Esophagus mucosa (tissue), 1 donor: ENCODE measurements around the gene TSHR. TPM values are rescaled to one million over a fixed set of nuclear protein-coding genes. Genes with fewer than 3 reads are reported as not detected.
"Not testable (repeated sequence)": the region's sequence is repeated elsewhere in the genome, so short reads cannot be mapped to it uniquely, and the experiment has no call there.

Experiments
- ATAC-seq: fragments of 200-7000 bp; cut with Tn5 transposase; one replicate; pipeline ENCODE4 v1.9.1; 2020
- total RNA-seq: library from RNA; stranded (reverse); gene quantifications from one replicate; pipeline ENCODE4 v1.2.4, GENCODE V29; 2023
- donor health status: DM: yes; HTN: yes; CAD: no.

Gene TSHR
- total RNA-seq: not detected

GRCh38 chr14:80955416-80955941 lies at the start of gene TSHR:
Gene TSHR, plus strand, starts transcription at chr14:80955621. Its CDS starts 60 bp downstream, at chr14:80955681.
- ATAC-seq: peak; percentile 27

- ATAC-seq: no peak
These were observed 49.1 kb upstream of the TSHR start for GRCh38 chr14:80906336-80906735.

- no peak for ATAC-seq
These were observed 48.5 kb upstream of the TSHR start for GRCh38 chr14:80906946-80907345.

GRCh38 chr14:80912013-80912412 lies 43.4 kb upstream of the TSHR start:
- not testable (repeated sequence) for ATAC-seq

GRCh38 chr14:80919622-80920021 lies 35.8 kb upstream of the TSHR start:
- ATAC-seq: no peak

- no peak for ATAC-seq
These were observed 32.1 kb upstream of the TSHR start for GRCh38 chr14:80923368-80923767.

GRCh38 chr14:80924365-80925103 lies 30.9 kb upstream of the TSHR start:
- ATAC-seq: peak; percentile 61

- no peak for ATAC-seq
These were observed 28.9 kb upstream of the TSHR start for GRCh38 chr14:80926397-80927082.

GRCh38 chr14:80927083-80927989 lies 28.1 kb upstream of the TSHR start:
- no peak for ATAC-seq

- ATAC-seq: no peak
These were observed 25.3 kb upstream of the TSHR start for GRCh38 chr14:80930095-80930494.

GRCh38 chr14:80930836-80931389 lies 24.5 kb upstream of the TSHR start:
- ATAC-seq: peak; percentile 75

- no peak for ATAC-seq
These were observed 22.1 kb upstream of the TSHR start for GRCh38 chr14:80933282-80933681.

GRCh38 chr14:80933686-80934085 lies 21.7 kb upstream of the TSHR start:
- ATAC-seq: no peak

- no peak for ATAC-seq
These were observed 15.3 kb upstream of the TSHR start for GRCh38 chr14:80940146-80940545.

GRCh38 chr14:80941241-80942185 lies 13.9 kb upstream of the TSHR start, which contains the start of gene CEP128:
Gene CEP128, minus strand, starts transcription at chr14:80941738.
- peak; percentile 98 for ATAC-seq

GRCh38 chr14:80942191-80942600 lies 13.2 kb upstream of the TSHR start:
- ATAC-seq: peak; percentile 29

GRCh38 chr14:80944861-80945617 lies 10.4 kb upstream of the TSHR start:
- no peak for ATAC-seq

GRCh38 chr14:80946187-80946586 lies 9.2 kb upstream of the TSHR start:
- peak; percentile 48 for ATAC-seq

- ATAC-seq: no peak
These were observed 8.6 kb upstream of the TSHR start for GRCh38 chr14:80946797-80947196.

- no peak for ATAC-seq
These were observed 7.1 kb upstream of the TSHR start for GRCh38 chr14:80948291-80948690.
